GM12891 (cell line): Measurements from ENCODE around the gene SLC32A1.

Experiments
- POLR2A ChIP-seq: IDR thresholded peaks from 2 replicates; pipeline ENCODE4 v1.6.1; 2011; ENCODE audit warnings: low read depth, low read length, control low read depth
- POLR2AphosphoS5 ChIP-seq: IDR thresholded peaks from 2 replicates; pipeline ENCODE4 v1.6.1; 2011; ENCODE audit warnings: low read depth, low read length, control low read depth
- POU2F2 ChIP-seq: IDR thresholded peaks from 2 replicates; pipeline ENCODE4 v1.6.1; 2011; ENCODE audit warnings: low read depth, mild to moderate bottlenecking, control low read depth, low read length, moderate library complexity
- SPI1 ChIP-seq: IDR thresholded peaks from 2 replicates; pipeline ENCODE4 v1.6.1; 2011; ENCODE audit warnings: low read depth, low read length, control low read depth
- TAF1 ChIP-seq: IDR thresholded peaks from 2 replicates; pipeline ENCODE4 v1.6.1; 2011; ENCODE audit warnings: low read depth, low read length, control low read depth

DNA sequence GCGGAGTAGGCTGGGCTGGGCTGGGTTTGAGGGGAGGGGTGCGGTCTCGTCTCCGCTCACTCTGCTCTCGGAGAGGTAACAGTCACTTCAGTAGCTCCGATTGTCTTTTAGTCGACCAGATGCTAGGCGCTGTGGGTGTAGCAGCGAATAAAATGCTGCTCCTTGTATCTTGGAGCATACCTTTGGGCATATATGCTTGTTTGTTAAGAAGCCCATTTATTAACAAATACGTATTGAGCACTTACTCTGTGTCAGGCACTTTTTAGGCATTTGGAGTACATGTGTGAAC is 24.5 kb downstream of the SLC32A1 start:
- TF ChIP-seq POLR2A (no peak), POLR2AphosphoS5 (no peak), TAF1 (no peak), SPI1 (no peak), POU2F2 (no peak)
